ENCODE results near the gene ZNF292.
"Not testable (repeated sequence)": the region's sequence is repeated elsewhere in the genome, so short reads cannot be mapped to it uniquely, and the experiment has no call there.

Gene ZNF292

GRCh38 chr6:87182940-87183339 lies 27.6 kb downstream of the ZNF292 start:
- Histone ChIP-seq H3K4me2 (no peak overlapping the region), H3K27me3 (no peaks in the 10 kb centered on the region), H3K4me1 (no peaks in the 10 kb centered on the region), H3K9ac (no peak overlapping the region), H3K27ac (no peak overlapping the region), H4K20me1 (peaks cover 100% of the 10 kb centered on the region), H3K4me3 (no peak overlapping the region), H3K36me3 (peaks cover 47% of the 10 kb centered on the region), H3K9me3 (no peaks in the 10 kb centered on the region)
- no peak for TF ChIP-seq Cebpa-rat (IDR thresholded peaks at IDR 0.05)

- Histone ChIP-seq H4K20me1 (peaks cover 98% of the 10 kb centered on the region), H3K27me3 (no peaks in the 10 kb centered on the region)
Observed at GRCh38 chr6:87183687-87184086, 28.3 kb downstream of the ZNF292 start.

DNA sequence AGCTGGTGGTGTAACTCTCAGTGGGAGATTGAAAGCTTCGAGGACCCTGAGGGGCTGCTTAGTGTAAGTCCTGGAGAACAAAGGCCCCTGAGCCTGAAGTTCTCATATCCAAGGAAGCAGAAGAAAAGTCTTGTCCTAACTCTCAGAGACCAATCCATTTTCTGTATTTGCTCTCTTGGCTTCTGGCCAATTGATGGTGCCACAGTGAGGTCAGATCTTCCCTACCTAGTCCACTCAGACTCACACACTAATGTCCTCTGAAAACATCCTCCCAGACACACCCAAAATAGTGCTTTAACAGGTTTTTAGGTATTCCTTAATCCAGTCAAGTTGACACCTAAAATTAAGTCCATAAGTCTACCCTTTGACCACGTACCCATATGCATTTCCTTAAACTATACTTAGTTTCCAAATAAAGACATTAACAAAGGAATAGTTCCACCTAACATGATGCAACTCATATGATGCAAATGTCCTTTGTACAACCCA lies 29.4 kb downstream of the ZNF292 start:
- H3K9ac ChIP-seq = no peak overlapping the region
- peaks cover 98% of the 10 kb centered on the region for H4K20me1 ChIP-seq
- TF ChIP-seq Cebpa-rat (IDR thresholded peaks at IDR 0.05) = no peak
- H3K4me1 ChIP-seq = no peaks in the 10 kb centered on the region
- peaks cover 44% of the 10 kb centered on the region for H3K36me3 ChIP-seq
- no peaks in the 10 kb centered on the region for H3K27me3 ChIP-seq
- H3K9me3 ChIP-seq = no peaks in the 10 kb centered on the region
- no peak overlapping the region for H3K27ac ChIP-seq
- H3K4me2 ChIP-seq = no peak overlapping the region
- no peak overlapping the region for H3K4me3 ChIP-seq

More at GRCh38 chr6:87183687-87184086, 28.3 kb downstream of the ZNF292 start:
- TF ChIP-seq Cebpa-rat (IDR thresholded peaks at IDR 0.05) = no peak
- Histone ChIP-seq H3K4me3 (no peak overlapping the region), H3K4me2 (no peak overlapping the region), H3K9ac (no peak overlapping the region), H3K36me3 (peaks cover 47% of the 10 kb centered on the region), H3K4me1 (no peaks in the 10 kb centered on the region), H3K27ac (no peak overlapping the region), H3K9me3 (no peaks in the 10 kb centered on the region)

DNA sequence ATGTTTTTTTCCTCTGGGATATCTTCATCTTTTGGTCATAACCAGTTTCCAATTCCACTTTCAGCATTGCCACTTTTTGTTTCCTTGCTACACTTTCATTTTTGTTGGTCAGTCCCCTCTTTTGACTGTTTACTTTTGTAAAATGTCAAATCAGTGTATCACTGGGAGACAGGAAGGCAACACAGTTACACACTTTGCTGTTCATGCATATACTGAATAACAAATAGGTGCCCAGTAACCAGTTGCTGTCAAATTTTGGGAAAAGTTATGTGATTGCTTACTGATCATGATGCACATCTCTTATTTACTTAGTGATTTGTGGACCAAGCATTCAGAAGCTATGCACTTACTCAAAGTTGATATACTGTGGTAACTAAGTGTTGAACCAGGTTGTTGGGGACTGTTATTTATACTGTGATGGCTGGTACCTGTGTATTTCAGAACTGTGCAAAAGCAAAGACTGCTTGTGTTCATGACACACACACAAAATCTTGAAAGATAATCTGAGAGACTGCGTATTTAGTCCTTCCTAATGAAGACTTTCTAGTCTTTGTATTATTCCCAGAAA lies 41.0 kb downstream of the ZNF292 start:
- Histone ChIP-seq H3K27me3 (no peaks in the 10 kb centered on the region), H4K20me1 (peaks cover 97% of the 10 kb centered on the region), H3K4me2 (no peak overlapping the region), H3K4me1 (no peaks in the 10 kb centered on the region), H3K9ac (no peak overlapping the region), H3K36me3 (0 out of 2 replicates have a peak, but pooled peaks cover 4% of the 10 kb centered on the region), H3K9me3 (no peaks in the 10 kb centered on the region), H3K4me3 (no peak overlapping the region), H3K27ac (no peak overlapping the region)
- TF ChIP-seq Cebpa-rat (IDR thresholded peaks at IDR 0.05) = no peak

DNA sequence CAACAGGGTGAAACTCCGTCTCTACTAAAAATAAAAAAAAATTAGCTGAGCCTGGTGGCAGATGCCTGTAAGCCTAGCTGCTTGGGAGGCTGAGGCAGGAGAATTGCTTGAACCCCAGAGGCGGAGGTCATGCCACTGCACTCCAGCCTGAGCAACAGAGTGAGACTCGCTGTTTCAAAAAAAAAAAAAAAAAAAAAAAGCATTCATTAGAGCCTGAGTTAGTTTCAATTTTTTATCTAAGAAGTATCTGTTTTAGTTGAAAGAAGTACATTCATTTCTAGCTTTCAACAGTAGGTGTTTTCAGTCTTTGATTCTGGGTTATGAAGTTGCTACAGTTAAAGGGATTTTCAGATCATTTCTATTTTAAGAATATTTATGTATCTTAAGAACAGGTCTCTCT lies 42.2 kb downstream of the ZNF292 start:
- no peak overlapping the region for H3K27ac ChIP-seq
- no peaks in the 10 kb centered on the region for H3K4me1 ChIP-seq
- TF ChIP-seq Cebpa-rat (IDR thresholded peaks at IDR 0.05) = no peak
- H3K9me3 ChIP-seq = no peaks in the 10 kb centered on the region
- no peak overlapping the region for H3K4me3 ChIP-seq
- H3K27me3 ChIP-seq = no peaks in the 10 kb centered on the region
- H3K36me3 ChIP-seq = 0 out of 2 replicates have a peak, but pooled peaks cover 7% of the 10 kb centered on the region
- H4K20me1 ChIP-seq = peaks cover 97% of the 10 kb centered on the region
- H3K9ac ChIP-seq = no peak overlapping the region
- no peak overlapping the region for H3K4me2 ChIP-seq

DNA sequence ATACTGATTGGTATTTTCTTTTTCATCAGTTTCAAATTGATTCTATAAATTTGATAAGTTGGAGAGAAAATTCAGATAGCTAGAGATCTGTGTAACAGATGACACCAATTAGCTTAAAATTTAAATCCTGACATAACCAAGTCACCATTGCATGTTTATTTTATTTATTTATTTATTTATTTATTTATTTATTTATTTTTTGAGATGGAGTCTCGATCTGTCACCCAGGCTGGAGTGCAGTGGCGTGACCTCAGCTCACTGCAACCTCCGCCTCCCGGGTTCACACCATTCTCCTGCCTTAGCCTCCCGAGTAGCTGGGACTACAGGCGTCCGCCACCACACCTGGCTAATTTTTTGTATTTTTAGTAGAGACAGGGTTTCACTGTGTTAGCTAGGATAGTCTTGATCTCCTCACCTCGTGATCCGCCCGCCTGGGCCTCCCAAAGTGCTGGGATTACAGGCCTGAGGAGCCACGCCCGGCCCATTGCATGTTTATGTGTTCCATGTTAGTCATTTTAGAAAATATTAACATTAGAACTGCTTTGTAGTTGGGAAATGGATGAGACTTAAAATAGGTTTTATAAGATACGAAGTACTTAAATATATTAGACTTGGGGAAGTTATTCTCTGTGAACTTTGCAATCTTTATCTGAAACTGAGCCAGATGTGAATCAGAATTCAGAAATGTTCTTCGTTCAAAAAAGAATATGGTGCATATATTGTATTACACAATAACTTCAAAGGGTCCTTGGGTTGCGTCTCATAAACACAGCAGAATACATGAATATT lies 42.9 kb downstream of the ZNF292 start:
- H3K9me3 ChIP-seq, H3K9ac ChIP-seq, H3K27me3 ChIP-seq, H3K4me2 ChIP-seq, H3K4me3 ChIP-seq, H3K4me1 ChIP-seq, H3K36me3 ChIP-seq, H3K27ac ChIP-seq: not testable (repeated sequence)
- peaks cover 97% of the 10 kb centered on the region for H4K20me1 ChIP-seq

DNA sequence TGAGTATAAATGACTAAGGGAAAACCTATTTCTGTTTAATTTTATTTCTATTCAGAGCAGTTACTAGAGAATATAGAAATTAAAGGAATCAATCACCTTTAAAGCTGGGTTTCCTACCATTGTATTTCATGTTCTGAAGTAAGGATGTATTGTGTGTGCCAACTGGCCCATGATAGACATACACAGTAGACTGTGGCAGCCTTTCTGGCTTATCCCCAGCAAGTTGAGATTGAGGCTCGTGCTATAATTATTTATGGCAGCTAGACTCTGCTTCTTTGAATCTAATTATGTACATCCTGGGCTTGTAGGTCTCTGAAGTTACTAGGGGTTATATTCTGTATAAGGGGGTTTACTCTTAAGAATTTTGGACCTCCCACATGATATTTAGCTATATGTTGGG lies 44.4 kb downstream of the ZNF292 start:
- Histone ChIP-seq H3K4me2 (no peak overlapping the region), H3K27ac (no peak overlapping the region), H3K36me3 (0 out of 2 replicates have a peak, but pooled peaks cover 7% of the 10 kb centered on the region), H3K4me1 (no peaks in the 10 kb centered on the region), H3K27me3 (no peaks in the 10 kb centered on the region), H3K4me3 (no peak overlapping the region), H3K9me3 (no peaks in the 10 kb centered on the region), H3K9ac (no peak overlapping the region), H4K20me1 (peaks cover 100% of the 10 kb centered on the region)
- no peak for TF ChIP-seq Cebpa-rat (IDR thresholded peaks at IDR 0.05)

- H3K4me1 ChIP-seq = no peaks in the 10 kb centered on the region
- 0 out of 2 replicates have a peak, but pooled peaks cover 7% of the 10 kb centered on the region for H3K36me3 ChIP-seq
- no peak overlapping the region for H3K4me2 ChIP-seq
- no peaks in the 10 kb centered on the region for H3K9me3 ChIP-seq
- TF ChIP-seq Cebpa-rat (IDR thresholded peaks at IDR 0.05) = no peak
- peaks cover 98% of the 10 kb centered on the region for H4K20me1 ChIP-seq
- no peak overlapping the region for H3K9ac ChIP-seq
- H3K27me3 ChIP-seq = no peaks in the 10 kb centered on the region
- no peak overlapping the region for H3K27ac ChIP-seq
- no peak overlapping the region for H3K4me3 ChIP-seq
Observed at GRCh38 chr6:87200469-87201175, 45.3 kb downstream of the ZNF292 start.

DNA sequence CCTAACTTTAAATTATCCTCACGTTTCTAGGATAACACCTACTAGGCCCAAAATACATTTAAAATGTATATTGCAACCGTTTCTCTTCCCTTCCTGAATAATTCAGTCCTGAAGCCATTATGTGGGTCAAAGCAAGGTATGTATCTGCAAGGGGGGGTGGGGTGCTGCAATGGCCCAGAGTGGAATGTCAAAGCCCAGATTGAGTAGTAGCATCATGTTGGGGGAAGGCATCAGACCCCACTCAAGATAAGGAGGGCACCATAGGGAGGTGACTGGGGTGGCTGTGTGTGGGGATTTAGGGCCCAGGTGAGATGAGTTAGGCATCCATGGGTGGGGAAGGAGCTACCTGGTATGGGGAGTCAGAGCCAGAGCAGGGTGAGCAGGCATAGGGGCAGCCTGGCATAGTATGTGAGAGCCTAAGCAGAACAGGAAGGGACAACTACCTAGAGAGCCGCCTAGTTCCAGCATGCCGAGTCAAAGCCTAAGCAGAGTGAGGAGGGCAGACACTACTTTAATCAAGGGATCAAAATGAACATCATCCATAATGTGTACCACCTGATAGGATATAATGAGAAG lies 48.2 kb downstream of the ZNF292 start:
- H3K27me3 ChIP-seq = no peaks in the 10 kb centered on the region
- no peaks in the 10 kb centered on the region for H3K9me3 ChIP-seq
- no peak overlapping the region for H3K4me2 ChIP-seq
- TF ChIP-seq Cebpa-rat (IDR thresholded peaks at IDR 0.05) = no peak
- no peak overlapping the region for H3K9ac ChIP-seq
- H3K4me1 ChIP-seq = peaks cover under 1% of the 10 kb centered on the region; the same call in 1 of the 2 replicates
- H3K27ac ChIP-seq = no peak overlapping the region
- H3K4me3 ChIP-seq = no peak overlapping the region
- H3K36me3 ChIP-seq = peaks cover 9% of the 10 kb centered on the region; the same call in 1 of the 2 replicates
- H4K20me1 ChIP-seq = peaks cover 98% of the 10 kb centered on the region
